A673 (cell line): ENCODE measurements around the gene TAF3. TPM values are rescaled to one million over a fixed set of nuclear protein-coding genes. Genes with fewer than 3 reads are reported as not detected.

Experiments
- BruUV-seq: library from RNA; stranded (reverse); fragments of 400-500 nt; replicated peaks from 2 replicates; lab custom pipeline; 2021; lab: Mats Ljungman, UMichigan
- CTCF ChIA-PET: fragments of 300-600 bp; sonication (Branson Sonifier 250); formaldehyde crosslinking; loops from one replicate; lab custom pipeline; 2022; ENCODE audit warnings: antibody characterized with exemption; lab: Charles Lee
- POLR2A ChIA-PET: fragments of 300-600 bp; sonication (Branson Sonifier 250); formaldehyde crosslinking; loops from one replicate; lab custom pipeline; 2022; ENCODE audit warnings: antibody characterized with exemption; ENCODE audit not compliant: low non-redundant PET; lab: Charles Lee
- DNase-seq: peaks from one replicate; pipeline ENCODE4 v3.0.0-alpha.2; 2015; ENCODE audit warnings: low spot score
- H3K27ac ChIP-seq: fragments of 200-600 bp; sonication (generic); 2 replicates; pipeline ENCODE4 v1.5.1; 2016; ENCODE audit warnings: mixed run types, low read depth, mild to moderate bottlenecking, mixed read lengths, antibody characterized with exemption, low read length; ENCODE audit not compliant: poor library complexity, severe bottlenecking
- H3K27me3 ChIP-seq: fragments of 200-600 bp; sonication (generic); replicated peaks from 2 replicates; pipeline ENCODE4 v1.6.1; 2017; ENCODE audit warnings: mixed run types, low read depth, mild to moderate bottlenecking, mixed read lengths, antibody characterized with exemption, low read length; ENCODE audit not compliant: insufficient read depth, poor library complexity
- H3K36me3 ChIP-seq: fragments of 200-600 bp; sonication (generic); 2 replicates; pipeline ENCODE4 v1.6.1; 2016; ENCODE audit warnings: mixed run types, mild to moderate bottlenecking, mixed read lengths, antibody characterized with exemption, low read length; ENCODE audit not compliant: insufficient read depth, poor library complexity, severe bottlenecking
- H3K4me1 ChIP-seq: fragments of 200-600 bp; sonication (generic); 2 replicates; pipeline ENCODE4 v1.6.1; 2017; ENCODE audit warnings: mixed run types, mild to moderate bottlenecking, mixed read lengths, antibody characterized with exemption, low read length; ENCODE audit not compliant: insufficient read depth, poor library complexity, severe bottlenecking
- H3K4me3 ChIP-seq: fragments of 200-600 bp; sonication (generic); 2 replicates; pipeline ENCODE4 v1.5.1; 2016; ENCODE audit warnings: low read depth, mixed run types, mild to moderate bottlenecking, mixed read lengths, low read length; ENCODE audit not compliant: poor library complexity, severe bottlenecking
- H3K9me3 ChIP-seq: fragments of 200-600 bp; sonication (generic); 2 replicates; pipeline ENCODE4 v1.6.1; 2016; ENCODE audit warnings: mixed run types, low read depth, mild to moderate bottlenecking, mixed read lengths, antibody characterized with exemption, low read length; ENCODE audit not compliant: poor library complexity, severe bottlenecking
- EZH2 ChIP-seq: fragments of 200-600 bp; sonication (generic); IDR thresholded peaks from 2 replicates; pipeline ENCODE4 v1.6.1; 2017; ENCODE audit warnings: borderline replicate concordance, low read depth, mild to moderate bottlenecking, mixed read lengths, antibody characterized with exemption, low read length; ENCODE audit not compliant: poor library complexity, severe bottlenecking
- intact Hi-C: fragments of 100-400 bp; cut with micrococcal nuclease; formaldehyde crosslinking; loops from one replicate; pipeline ENCODE4 v1.10.0; 2022; ENCODE audit not compliant: unreplicated experiment
- total RNA-seq: library from RNA; stranded (reverse); gene quantifications from 2 replicates; pipeline ENCODE4 v1.2.3, GENCODE V29; 2021
- TF ChIP-seq, protein P1 (sequence below): fragments of 300-800, 200-600 bp; sonication (generic); conservative IDR thresholded peaks from 2 replicates; pipeline ENCODE4 v1.5.1; 2017; ENCODE audit warnings: low read depth, mild to moderate bottlenecking, antibody characterized with exemption, low read length, moderate library complexity, mixed read lengths

Gene TAF3
- total RNA-seq, 1 experiment from 2014 or later, result 14.0 TPM

GRCh38 chr10:7813481-7813880 is 4.8 kb upstream of the TAF3 start:
- POLR2A ChIA-PET, result no interaction called here

DNA sequence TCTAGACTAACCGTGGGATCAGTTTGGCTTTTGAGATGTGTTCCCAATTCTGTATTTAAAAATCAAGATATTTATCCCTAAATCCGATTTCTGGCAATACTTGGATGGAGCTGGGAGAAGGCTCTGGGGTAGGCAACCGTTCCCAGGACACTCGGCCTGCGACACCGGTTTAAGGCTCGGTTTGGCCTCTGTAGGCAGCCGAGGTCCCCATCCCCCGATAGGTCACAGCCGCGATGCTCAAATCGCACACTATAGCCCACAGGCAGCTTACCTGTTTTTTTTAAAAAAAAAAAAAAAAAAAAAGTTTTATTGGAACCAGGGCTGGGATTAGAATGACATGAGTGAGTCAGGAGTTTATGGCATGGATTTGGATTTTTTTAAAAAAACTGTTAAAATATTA is 729 bp upstream of the TAF3 start:
- H3K4me1 ChIP-seq, result peaks cover 7% of the 10 kb centered on the region
- H3K27me3 ChIP-seq, result no peaks in the 10 kb centered on the region
- DNase-seq, result no peak
- intact Hi-C loops, result no loop called here
- TF ChIP-seq EZH2, result no peak
- TF ChIP-seq, protein P1, sequence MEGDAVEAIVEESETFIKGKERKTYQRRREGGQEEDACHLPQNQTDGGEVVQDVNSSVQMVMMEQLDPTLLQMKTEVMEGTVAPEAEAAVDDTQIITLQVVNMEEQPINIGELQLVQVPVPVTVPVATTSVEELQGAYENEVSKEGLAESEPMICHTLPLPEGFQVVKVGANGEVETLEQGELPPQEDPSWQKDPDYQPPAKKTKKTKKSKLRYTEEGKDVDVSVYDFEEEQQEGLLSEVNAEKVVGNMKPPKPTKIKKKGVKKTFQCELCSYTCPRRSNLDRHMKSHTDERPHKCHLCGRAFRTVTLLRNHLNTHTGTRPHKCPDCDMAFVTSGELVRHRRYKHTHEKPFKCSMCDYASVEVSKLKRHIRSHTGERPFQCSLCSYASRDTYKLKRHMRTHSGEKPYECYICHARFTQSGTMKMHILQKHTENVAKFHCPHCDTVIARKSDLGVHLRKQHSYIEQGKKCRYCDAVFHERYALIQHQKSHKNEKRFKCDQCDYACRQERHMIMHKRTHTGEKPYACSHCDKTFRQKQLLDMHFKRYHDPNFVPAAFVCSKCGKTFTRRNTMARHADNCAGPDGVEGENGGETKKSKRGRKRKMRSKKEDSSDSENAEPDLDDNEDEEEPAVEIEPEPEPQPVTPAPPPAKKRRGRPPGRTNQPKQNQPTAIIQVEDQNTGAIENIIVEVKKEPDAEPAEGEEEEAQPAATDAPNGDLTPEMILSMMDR, result no peak
- H3K9me3 ChIP-seq, result no peaks in the 10 kb centered on the region
- H3K27ac ChIP-seq, result no peak overlapping the region
- ChIA-PET POLR2A (interaction anchor here (0.6 to 1.0 kb wide), 2 partner anchors 13 to 30 kb away, joined by 4 read pairs; no protein-coding TSS in a partner anchor), CTCF (interaction anchor here (0.9 to 1.0 kb wide), 2 partner anchors 30 to 292 kb away, joined by 3 to 5 read pairs; partner anchors contain the start of genes ATP5F1C and KIN)
- no peaks in the 10 kb centered on the region for H3K36me3 ChIP-seq
- peak overlapping the region; percentile 92 for H3K4me3 ChIP-seq
- BruUV-seq, result no TSS peak

More at GRCh38 chr10:7813481-7813880, 4.8 kb upstream of the TAF3 start:
- H3K27ac ChIP-seq, result no peak overlapping the region
- intact Hi-C loops, result no loop called here
- no TSS peak for BruUV-seq
- no peak overlapping the region for H3K4me3 ChIP-seq
- no peaks in the 10 kb centered on the region for H3K4me1 ChIP-seq
- no peak for TF ChIP-seq EZH2
- TF ChIP-seq, protein P1, result no peak
- H3K9me3 ChIP-seq, result no peaks in the 10 kb centered on the region
- no peak for DNase-seq
- no peaks in the 10 kb centered on the region for H3K27me3 ChIP-seq
- CTCF ChIA-PET, result no interaction called here
- peaks cover 3% of the 10 kb centered on the region for H3K36me3 ChIP-seq

DNA sequence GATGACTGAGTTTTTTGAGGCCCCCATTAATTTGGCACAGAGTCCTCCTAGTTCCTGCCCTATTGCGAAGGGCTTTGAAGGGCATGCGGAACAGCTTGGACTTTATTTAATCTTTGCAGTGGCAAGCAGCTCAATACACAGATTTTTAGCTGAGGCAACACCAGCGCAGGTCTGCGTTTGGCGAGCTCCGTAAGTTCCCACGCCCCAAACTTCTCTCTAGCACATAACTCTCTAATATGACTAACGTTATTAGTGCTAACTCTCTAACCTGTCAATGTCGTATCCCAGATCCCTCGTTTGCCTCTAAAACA is 366 bp upstream of the TAF3 start:
- H3K9me3 ChIP-seq, result no peaks in the 10 kb centered on the region
- no peaks in the 10 kb centered on the region for H3K27me3 ChIP-seq
- H3K36me3 ChIP-seq, result no peaks in the 10 kb centered on the region
- H3K4me1 ChIP-seq, result peaks cover 7% of the 10 kb centered on the region
- no TSS peak for BruUV-seq
- no peak for DNase-seq
- POLR2A ChIA-PET, result interaction anchor here (0.6 to 1.0 kb wide), 2 partner anchors 13 to 31 kb away, joined by 4 read pairs; no protein-coding TSS in a partner anchor
- intact Hi-C loops, result no loop called here
- H3K4me3 ChIP-seq, result peak overlapping the region; percentile 92
- CTCF ChIA-PET, result interaction anchor here (0.9 to 1.0 kb wide), 2 partner anchors 30 to 293 kb away, joined by 3 to 5 read pairs; partner anchors contain the start of genes ATP5F1C and KIN
- no peak for TF ChIP-seq EZH2
- TF ChIP-seq, protein P1, result no peak
- H3K27ac ChIP-seq, result no peak overlapping the region
